ENCODE measurements around the gene MFGE8. TPM values are rescaled to one million over a fixed set of nuclear protein-coding genes. Genes with fewer than 3 reads are reported as not detected.

The MFGE8 gene
- polyA plus RNA-seq, 1 donor (not counting 4 experiments of a cell fraction or from before 2014, with no cell fraction given), result 55.3 TPM

- TF ChIP-seq EZH2 (IDR thresholded peaks at IDR 0.05; ENCODE audit: low read length) (no peak), CTCF (optimal IDR thresholded peaks at IDR 0.05 in 1 of 3, IDR thresholded peaks at IDR 0.05 in 1 of 3, conservative IDR thresholded peaks at IDR 0.05 in 1 of 3; ENCODE audit: extremely low read depth in 1 of 3, insufficient read depth in 2 of 3, low read length in 3 of 3) (no peak)
- Histone ChIP-seq H3K27ac (ENCODE audit: control insufficient read depth, insufficient read depth, low read length) (no peak overlapping the region), H3K9ac (ENCODE audit: control insufficient read depth, extremely low read depth, insufficient read depth, low read length) (no peak overlapping the region), H4K20me1 (ENCODE audit: control insufficient read depth, extremely low read depth, insufficient read depth, low read length) (no peaks in the 10 kb centered on the region), H3K9me3 (ENCODE audit: control insufficient read depth, low read depth, low read length) (no peaks in the 10 kb centered on the region), H3K9me1 (ENCODE audit: control insufficient read depth, extremely low read depth, insufficient read depth, low read length) (no peaks in the 10 kb centered on the region), H3K4me2 (ENCODE audit: control insufficient read depth, extremely low read depth, insufficient read depth, low read depth, low read length) (no peak overlapping the region), H3K36me3 (ENCODE audit: control insufficient read depth in 2 of 2, extremely low read depth in 1 of 2, insufficient read depth in 2 of 2, low read length in 2 of 2) (no peaks in the 10 kb centered on the region), H2AFZ (ENCODE audit: control insufficient read depth, low read length) (no peak overlapping the region), H3K27me3 (ENCODE audit: control insufficient read depth, extremely low read depth, insufficient read depth, low read length) (no peaks in the 10 kb centered on the region), H3K4me1 (ENCODE audit: control insufficient read depth, extremely low read depth, insufficient read depth, low read length) (peaks cover 4% of the 10 kb centered on the region), H3K79me2 (ENCODE audit: control insufficient read depth, insufficient read depth, low read length) (no peaks in the 10 kb centered on the region), H3K4me3 (ENCODE audit: control insufficient read depth in 2 of 3, extremely low read depth in 1 of 3, insufficient read depth in 2 of 3, low read depth in 1 of 3, low read length in 3 of 3) (no peak overlapping the region)
- dilution Hi-C loops (cut with MboI; ENCODE audit: extremely low pct_ligation_motif_present, low sequenced_read_pairs), result no loop called here
- FAIRE-seq, result no peak
- DNase-seq (ENCODE audit: low read depth, low spot score), result no peak
Observed at GRCh38 chr15:88881775-88882174, 31.4 kb downstream of the MFGE8 start.

- Histone ChIP-seq H3K79me2 (ENCODE audit: control insufficient read depth, insufficient read depth, low read length) (no peaks in the 10 kb centered on the region), H3K36me3 (ENCODE audit: control insufficient read depth in 2 of 2, extremely low read depth in 1 of 2, insufficient read depth in 2 of 2, low read length in 2 of 2) (no peaks in the 10 kb centered on the region), H3K4me3 (ENCODE audit: control insufficient read depth in 2 of 3, extremely low read depth in 1 of 3, insufficient read depth in 2 of 3, low read depth in 1 of 3, low read length in 3 of 3) (no peak overlapping the region), H3K9me3 (ENCODE audit: control insufficient read depth, low read depth, low read length) (no peaks in the 10 kb centered on the region), H3K27ac (ENCODE audit: control insufficient read depth, insufficient read depth, low read length) (no peak overlapping the region), H4K20me1 (ENCODE audit: control insufficient read depth, extremely low read depth, insufficient read depth, low read length) (no peaks in the 10 kb centered on the region), H3K4me1 (ENCODE audit: control insufficient read depth, extremely low read depth, insufficient read depth, low read length) (peaks cover 4% of the 10 kb centered on the region), H3K9ac (ENCODE audit: control insufficient read depth, extremely low read depth, insufficient read depth, low read length) (no peak overlapping the region), H3K9me1 (ENCODE audit: control insufficient read depth, extremely low read depth, insufficient read depth, low read length) (no peaks in the 10 kb centered on the region), H3K4me2 (ENCODE audit: control insufficient read depth, extremely low read depth, insufficient read depth, low read depth, low read length) (no peak overlapping the region), H2AFZ (ENCODE audit: control insufficient read depth, low read length) (no peak overlapping the region), H3K27me3 (ENCODE audit: control insufficient read depth, extremely low read depth, insufficient read depth, low read length) (no peaks in the 10 kb centered on the region)
- TF ChIP-seq CTCF (optimal IDR thresholded peaks at IDR 0.05 in 1 of 3, IDR thresholded peaks at IDR 0.05 in 1 of 3, conservative IDR thresholded peaks at IDR 0.05 in 1 of 3; ENCODE audit: extremely low read depth in 1 of 3, insufficient read depth in 2 of 3, low read length in 3 of 3), result no peak
- dilution Hi-C loops (cut with MboI; ENCODE audit: extremely low pct_ligation_motif_present, low sequenced_read_pairs), result no loop called here
- FAIRE-seq (no peak), DNase-seq (ENCODE audit: low read depth, low spot score) (no peak)
Observed at GRCh38 chr15:88880944-88881740, 32.0 kb downstream of the MFGE8 start.
